Stimulated activated CD4-positive, alpha-beta T cell treated with anti-CD3 and anti-CD28 coated beads, Interleukin-12 subunit alpha, Interleukin-12 subunit beta, amount 100 ng/mL, for 24 hours (primary cell): ENCODE results near the gene NTSR2.
"Not testable (repeated sequence)": the region's sequence is repeated elsewhere in the genome, so short reads cannot be mapped to it uniquely, and the experiment has no call there.

ENCODE experiments used
- DNase-seq, 2 experiments: peaks; one replicate each; pipeline ENCODE4 v3.0.0-alpha.2; 2020; ENCODE audit warnings: low read depth in 2 of 2

NTSR2 gene

GRCh38 chr2:11679486-11680181, 9.6 kb upstream of the NTSR2 start:
- DNase-seq, result no peak

- no peak for DNase-seq
These were observed 9.0 kb upstream of the NTSR2 start for GRCh38 chr2:11679016-11679415.

- DNase-seq, result no peak
These were observed 8.4 kb upstream of the NTSR2 start for GRCh38 chr2:11678306-11678960.

GRCh38 chr2:11677136-11678055, 7.4 kb upstream of the NTSR2 start:
- no peak for DNase-seq

- DNase-seq, result no peak
These were observed 6.6 kb upstream of the NTSR2 start for GRCh38 chr2:11676640-11677039.

- no peak for DNase-seq
These were observed 5.6 kb upstream of the NTSR2 start for GRCh38 chr2:11675423-11676112.

GRCh38 chr2:11674983-11675382, 5.0 kb upstream of the NTSR2 start:
- no peak for DNase-seq

GRCh38 chr2:11672407-11672806, 2.4 kb upstream of the NTSR2 start:
- no peak for DNase-seq

- DNase-seq, result no peak
These were observed 1.9 kb downstream of the NTSR2 start for GRCh38 chr2:11667866-11668637.

GRCh38 chr2:11667194-11667593, 2.8 kb downstream of the NTSR2 start:
- no peak for DNase-seq

GRCh38 chr2:11665510-11666362, 4.3 kb downstream of the NTSR2 start:
- no peak for DNase-seq

GRCh38 chr2:11665028-11665427, 5.0 kb downstream of the NTSR2 start:
- DNase-seq, result no peak

- no peak for DNase-seq
These were observed 6.6 kb downstream of the NTSR2 start for GRCh38 chr2:11663427-11663826.

GRCh38 chr2:11662882-11663281, 7.1 kb downstream of the NTSR2 start:
- DNase-seq, result no peak

- DNase-seq, result no peak
These were observed 8.0 kb downstream of the NTSR2 start for GRCh38 chr2:11661891-11662435.

- not testable (repeated sequence) for DNase-seq
These were observed 9.6 kb downstream of the NTSR2 start for GRCh38 chr2:11660396-11660795.

- DNase-seq, result no peak
These were observed 10.1 kb downstream of the NTSR2 start for GRCh38 chr2:11659851-11660250.

GRCh38 chr2:11659115-11659475, 10.9 kb downstream of the NTSR2 start:
- no peak for DNase-seq

GRCh38 chr2:11658208-11659114, 11.5 kb downstream of the NTSR2 start:
- no peak for DNase-seq
